Esophagus squamous epithelium (tissue), 5 donors: Measurements from ENCODE around the gene SLX9. TPM values are rescaled to one million over a fixed set of nuclear protein-coding genes. Genes with fewer than 3 reads are reported as not detected.

ENCODE experiments used
- DNase-seq: peaks from one replicate; lab custom pipeline; 2025; lab: John Stamatoyannopoulos, UW
- H3K27ac ChIP-seq, 4 donors: fragments of 200-600 bp; sonication (generic); one replicate each; pipeline ENCODE4 v1.5.1; 2016 to 2019; ENCODE audit warnings: mild to moderate bottlenecking in 1 of 4
- H3K27me3 ChIP-seq, 4 donors: fragments of 200-600 bp; sonication (generic); 1 replicate in 3 of 4; 2 replicates in 1 of 4; pipeline versions ENCODE4 v1.5.1 to v1.6.0; 2017 to 2021; ENCODE audit warnings: antibody characterized with exemption in 1 of 4
- H3K36me3 ChIP-seq, 3 donors: fragments of 200-600 bp; sonication (generic); one replicate each; pipeline ENCODE4 v1.5.1; 2016 to 2019
- H3K4me1 ChIP-seq, 3 donors: fragments of 200-600 bp; sonication (generic); one replicate each; pipeline ENCODE4 v1.5.1; 2017 to 2019
- H3K4me3 ChIP-seq, 4 donors: fragments of 200-600 bp; sonication (generic); 1 replicate in 3 of 4; 2 replicates in 1 of 4; pipeline ENCODE4 v1.5.1; 2016 to 2019; ENCODE audit warnings: mild to moderate bottlenecking in 2 of 4, moderate library complexity in 1 of 4
- H3K9me3 ChIP-seq, 3 donors: fragments of 200-600 bp; sonication (generic); one replicate each; pipeline ENCODE4 v1.5.1; 2016 to 2019
- POLR2A ChIP-seq, 4 donors: fragments of 450-650 bp; IDR thresholded peaks; one replicate each; pipeline ENCODE4 v1.6.1; 2017; ENCODE audit warnings: antibody characterized with exemption in 4 of 4, mild to moderate bottlenecking in 4 of 4, moderate library complexity in 3 of 4
- WGBS, 2 donors: methylation state at CpG; one replicate each; pipeline ENCODE4 v1.1.5; 2018; 5-methylcytosine and 5-hydroxymethylcytosine counted together
- intact Hi-C: fragments of 100-400 bp; cut with DNase I; formaldehyde crosslinking; loops from one replicate; pipeline ENCODE4 v1.15.0; 2022
- total RNA-seq, 4 donors: library from RNA; depleted of rRNA; stranded (reverse); fragments of >200 nt; gene quantifications; one replicate each; pipeline ENCODE4 v1.1.0, GENCODE V29; 2016
- TF ChIP-seq, protein P1 (sequence below), 6 experiments: fragments of 450-650 bp in 4 of 6; fragments of 200-600 bp in 2 of 6; sonication (generic) in 2 of 6; IDR thresholded peaks; one replicate each; pipeline ENCODE4 v1.5.1; 2016 to 2019; ENCODE audit warnings: antibody characterized with exemption in 6 of 6, mild to moderate bottlenecking in 4 of 6, moderate library complexity in 4 of 6
- donor health status: DM: yes; HTN: yes; CAD: no.

SLX9 gene
- total RNA-seq, 4 donors from 2014 or later = 10.2 to 16.1 (median 11.1) TPM

DNA sequence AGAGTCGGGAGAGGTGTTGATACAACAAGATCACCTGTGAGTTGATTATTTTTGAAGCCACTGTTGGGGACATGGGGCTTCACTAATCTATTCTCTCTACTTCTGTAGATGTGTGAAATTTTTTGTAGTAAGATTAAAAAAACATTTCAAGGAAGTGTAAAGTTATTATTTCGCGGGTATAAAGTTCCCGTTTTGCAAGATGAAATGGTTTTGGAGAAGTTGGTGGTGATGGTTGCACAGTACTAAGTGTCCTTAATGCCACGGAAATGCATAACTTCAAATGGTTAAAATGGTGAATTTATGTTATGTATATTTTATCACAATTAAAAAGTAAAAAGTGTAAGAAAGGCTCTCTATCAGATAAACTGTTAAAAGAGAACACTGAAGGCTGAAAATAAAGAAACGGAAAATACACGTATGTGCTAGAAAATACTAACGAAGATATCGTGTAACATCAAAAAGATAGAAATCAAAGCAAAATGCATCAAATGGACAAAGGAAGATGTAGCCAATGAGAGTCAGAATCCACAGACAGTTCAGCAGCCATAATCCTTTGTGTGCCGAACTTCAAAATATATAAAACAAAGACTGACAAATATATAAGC, 16.2 kb upstream of the SLX9 start:
- H3K9me3 ChIP-seq = no peaks in the 10 kb centered on the region
- peaks cover 27 to 42% (median 32%) of the 10 kb centered on the region in 3 donors for H3K4me1 ChIP-seq
- H3K27ac ChIP-seq = no peak overlapping the region
- no peak overlapping the region for H3K4me3 ChIP-seq
- intact Hi-C loops = no loop called here
- H3K36me3 ChIP-seq = no peaks in the 10 kb centered on the region
- no peak for DNase-seq
- TF ChIP-seq POLR2A (IDR thresholded peaks at IDR 0.05) = no peak
- TF ChIP-seq, protein P1, sequence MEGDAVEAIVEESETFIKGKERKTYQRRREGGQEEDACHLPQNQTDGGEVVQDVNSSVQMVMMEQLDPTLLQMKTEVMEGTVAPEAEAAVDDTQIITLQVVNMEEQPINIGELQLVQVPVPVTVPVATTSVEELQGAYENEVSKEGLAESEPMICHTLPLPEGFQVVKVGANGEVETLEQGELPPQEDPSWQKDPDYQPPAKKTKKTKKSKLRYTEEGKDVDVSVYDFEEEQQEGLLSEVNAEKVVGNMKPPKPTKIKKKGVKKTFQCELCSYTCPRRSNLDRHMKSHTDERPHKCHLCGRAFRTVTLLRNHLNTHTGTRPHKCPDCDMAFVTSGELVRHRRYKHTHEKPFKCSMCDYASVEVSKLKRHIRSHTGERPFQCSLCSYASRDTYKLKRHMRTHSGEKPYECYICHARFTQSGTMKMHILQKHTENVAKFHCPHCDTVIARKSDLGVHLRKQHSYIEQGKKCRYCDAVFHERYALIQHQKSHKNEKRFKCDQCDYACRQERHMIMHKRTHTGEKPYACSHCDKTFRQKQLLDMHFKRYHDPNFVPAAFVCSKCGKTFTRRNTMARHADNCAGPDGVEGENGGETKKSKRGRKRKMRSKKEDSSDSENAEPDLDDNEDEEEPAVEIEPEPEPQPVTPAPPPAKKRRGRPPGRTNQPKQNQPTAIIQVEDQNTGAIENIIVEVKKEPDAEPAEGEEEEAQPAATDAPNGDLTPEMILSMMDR (IDR thresholded peaks at IDR 0.05) = no peak
- WGBS, 2 donors = 72 to 82% methylated on average over 10 of the region's 10 CpGs
- H3K27me3 ChIP-seq = peaks cover 0 to 51% (median 0%) of the 10 kb centered on the region in 4 donors

DNA sequence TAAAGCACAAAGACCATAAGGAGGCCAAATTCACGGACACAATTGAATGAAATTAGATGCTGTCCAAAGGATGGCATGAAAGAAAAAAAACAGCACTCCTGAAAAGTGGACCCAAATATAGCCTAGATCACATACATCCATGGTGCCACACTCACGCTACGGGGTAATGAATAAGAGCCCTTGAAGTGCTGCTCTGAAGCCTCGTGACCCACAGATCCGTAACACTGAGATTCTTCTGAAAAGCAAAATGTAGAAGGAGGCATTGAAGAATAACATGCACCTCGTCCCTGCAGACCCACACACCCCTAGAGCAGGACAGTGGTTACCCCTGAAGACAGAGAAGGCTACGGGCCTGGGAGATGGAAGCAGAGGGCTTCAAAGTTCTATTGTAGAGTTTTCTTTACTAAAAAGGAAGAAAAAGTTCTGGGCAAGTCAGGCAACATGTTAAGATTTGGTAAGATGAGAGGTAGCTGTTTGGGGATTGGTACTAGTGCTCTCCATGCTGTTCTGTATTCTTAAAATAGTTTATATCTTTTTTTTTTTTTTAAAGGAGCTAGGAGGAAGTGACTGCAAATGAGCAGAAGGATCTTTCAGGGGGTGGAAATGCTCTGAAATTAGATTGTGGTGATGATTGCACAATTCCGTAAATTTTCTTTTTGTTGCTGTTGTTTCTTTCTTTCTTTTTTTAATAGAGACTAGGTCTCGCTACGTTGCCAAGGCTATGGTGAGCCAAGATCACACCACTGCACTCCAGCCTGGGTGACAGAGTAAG, 15.0 kb upstream of the SLX9 start:
- intact Hi-C loops = loop anchor here (5.0 kb wide), 1 partner anchor 127 kb away; no protein-coding TSS in a partner anchor
- no peak overlapping the region for H3K4me3 ChIP-seq
- H3K9me3 ChIP-seq = no peaks in the 10 kb centered on the region
- TF ChIP-seq, protein P1 (IDR thresholded peaks at IDR 0.05) = no peak
- no peak for TF ChIP-seq POLR2A (IDR thresholded peaks at IDR 0.05)
- peaks cover 27 to 42% (median 32%) of the 10 kb centered on the region in 3 donors for H3K4me1 ChIP-seq
- no peak for DNase-seq
- H3K36me3 ChIP-seq = no peaks in the 10 kb centered on the region
- H3K27me3 ChIP-seq = peaks cover 0 to 56% (median 0%) of the 10 kb centered on the region in 4 donors
- H3K27ac ChIP-seq = peak overlapping the region in 3 of 4 donors; percentile 15 to 44 (median 38)
- 50 to 58% methylated on average over 10 of the region's 10 CpGs for WGBS, 2 donors

DNA sequence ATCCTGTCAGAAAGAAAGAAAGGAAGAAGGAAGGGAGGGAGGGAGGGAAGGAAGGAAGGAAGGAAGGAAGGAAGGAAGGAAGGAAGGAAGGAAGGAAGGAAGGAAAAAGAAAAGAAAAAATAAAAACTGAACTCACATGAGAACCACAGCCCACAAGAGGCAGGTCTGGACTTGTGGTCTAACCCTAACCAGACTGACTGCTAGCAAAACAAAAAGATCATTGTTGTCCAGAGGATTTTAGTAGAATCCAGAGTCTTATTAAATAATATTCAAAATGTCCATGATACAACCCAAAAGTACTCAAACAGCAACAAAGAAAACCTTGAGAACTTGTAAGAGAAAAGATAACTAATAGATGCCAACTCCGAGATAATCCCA, 14.5 kb upstream of the SLX9 start:
- intact Hi-C loops = loop anchor here (5.0 kb wide), 1 partner anchor 128 kb away; no protein-coding TSS in a partner anchor
- H3K9me3 ChIP-seq = no peaks in the 10 kb centered on the region

DNA sequence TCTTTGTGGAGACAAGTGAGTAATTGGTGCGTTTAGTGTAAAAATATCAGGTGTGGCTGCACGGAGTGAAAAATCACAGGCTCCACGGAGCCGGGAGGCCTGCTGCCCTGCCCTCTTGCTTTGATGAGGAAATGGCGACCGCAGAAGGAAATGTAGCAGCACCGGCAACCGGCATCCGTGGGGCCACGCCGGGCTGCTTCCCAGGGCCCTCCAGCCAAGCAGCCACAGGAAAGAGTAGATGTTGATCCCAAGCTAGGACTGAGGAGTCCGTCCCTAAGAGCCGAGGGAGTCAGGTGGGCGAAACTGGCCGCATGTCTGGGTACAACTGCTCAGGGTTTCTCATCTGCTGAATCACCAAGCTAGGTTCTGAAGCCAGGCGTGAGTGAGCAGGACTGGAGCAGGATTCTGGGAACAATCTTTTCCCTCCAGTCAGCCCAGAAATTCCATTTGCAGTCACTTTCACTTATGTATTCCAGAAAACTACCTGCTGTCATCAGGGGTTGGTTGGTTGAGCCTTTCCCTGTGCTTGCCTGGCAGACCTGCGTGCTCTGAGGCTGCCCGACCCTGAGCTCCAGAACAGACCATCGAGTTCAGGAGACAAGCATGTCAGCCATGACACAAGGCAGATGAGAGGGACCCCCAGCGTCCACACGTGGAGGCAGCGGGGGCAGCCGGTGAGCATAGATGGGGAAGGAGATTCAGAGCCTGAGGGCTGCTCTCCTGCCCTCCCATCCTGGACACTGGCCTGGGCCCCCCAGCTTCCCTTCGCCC, 13.3 kb upstream of the SLX9 start:
- intact Hi-C loops = loop anchor here (5.0 kb wide), 1 partner anchor 129 kb away; no protein-coding TSS in a partner anchor
- TF ChIP-seq, protein P1 (IDR thresholded peaks at IDR 0.05) = no peak
- no peak for TF ChIP-seq POLR2A (IDR thresholded peaks at IDR 0.05)
- Histone ChIP-seq H3K9me3 (no peaks in the 10 kb centered on the region), H3K4me3 (peak overlapping the region in 1 of 4 donors; percentile 6), H3K4me1 (peaks cover 37 to 57% (median 40%) of the 10 kb centered on the region in 3 donors), H3K27me3 (peaks cover 4 to 57% (median 8%) of the 10 kb centered on the region in 4 donors), H3K27ac (peak overlapping the region in 3 of 4 donors; percentile 39 to 64 (median 45)), H3K36me3 (no peaks in the 10 kb centered on the region)
- DNase-seq = no peak
- WGBS, 2 donors = 40 to 47% methylated on average over 17 to 24 of the region's 24 CpGs

More for the DNA sequence above, 14.5 kb upstream of the SLX9 start:
- Histone ChIP-seq H3K4me3 (no peak overlapping the region), H3K27me3 (peaks cover 0 to 56% (median 0%) of the 10 kb centered on the region in 4 donors), H3K36me3 (no peaks in the 10 kb centered on the region), H3K4me1 (peaks cover 27 to 46% (median 32%) of the 10 kb centered on the region in 3 donors), H3K27ac (peak overlapping the region; percentile 15 to 62 (median 41))
- WGBS, 2 donors = 53 to 58% methylated on average over 1 of the region's 1 CpG
- TF ChIP-seq, protein P1 (IDR thresholded peaks at IDR 0.05) = no peak
- no peak for TF ChIP-seq POLR2A (IDR thresholded peaks at IDR 0.05)
- no peak for DNase-seq
